Astrocyte of the cerebellum (primary cell): ENCODE data around the gene ACAP2.

Source experiments
- DNase-seq: peaks from one replicate; pipeline ENCODE4 v3.0.0-alpha.2; 2011; ENCODE audit warnings: low read depth
- H3K4me3 ChIP-seq: 2 replicates; pipeline ENCODE4 v1.5.1; 2011; ENCODE audit warnings: mild to moderate bottlenecking, low read depth, low read length, moderate library complexity
- CTCF ChIP-seq: IDR thresholded peaks from 2 replicates; pipeline ENCODE4 v1.5.1; 2012; ENCODE audit warnings: low read length, low read depth, moderate library complexity, mild to moderate bottlenecking; ENCODE audit errors: missing control alignments
- in situ Hi-C: cut with HindIII; loops from 2 replicates; pipeline ENCODE4 v1.10.0; 2017; ENCODE audit warnings: low sequenced_read_pairs

Gene ACAP2

GRCh38 chr3:195395208-195395816, 47.5 kb downstream of the ACAP2 start:
- in situ Hi-C loops = no loop called here
- TF ChIP-seq CTCF = no peak
- no peak overlapping the region for H3K4me3 ChIP-seq
- DNase-seq = no peak

GRCh38 chr3:195394700-195395099, 48.1 kb downstream of the ACAP2 start:
- TF ChIP-seq CTCF = no peak
- in situ Hi-C loops = no loop called here
- H3K4me3 ChIP-seq = no peak overlapping the region
- no peak for DNase-seq

GRCh38 chr3:195394024-195394423, 48.8 kb downstream of the ACAP2 start:
- no peak overlapping the region for H3K4me3 ChIP-seq
- no peak for TF ChIP-seq CTCF
- DNase-seq = no peak
- in situ Hi-C loops = no loop called here

- no peak for TF ChIP-seq CTCF
- in situ Hi-C loops = no loop called here
Measured at GRCh38 chr3:195388380-195388779, 54.4 kb downstream of the ACAP2 start.

GRCh38 chr3:195386739-195387138, 56.1 kb downstream of the ACAP2 start:
- no peak for TF ChIP-seq CTCF
- no peak overlapping the region for H3K4me3 ChIP-seq
- in situ Hi-C loops = no loop called here
- no peak for DNase-seq

More at GRCh38 chr3:195388380-195388779, 54.4 kb downstream of the ACAP2 start:
- H3K4me3 ChIP-seq = no peak overlapping the region
- no peak for DNase-seq

- in situ Hi-C loops = no loop called here
- no peak for TF ChIP-seq CTCF
- peak; percentile 29 for DNase-seq
- H3K4me3 ChIP-seq = no peak overlapping the region
Measured at GRCh38 chr3:195385526-195385925, 57.3 kb downstream of the ACAP2 start.
